Common myeloid progenitor, CD34-positive (primary cell): ENCODE measurements around the gene IGFL4.
A peak's percentile ranks its signal among the peaks of the same experiment; 100 is the strongest.

Experiments
- CTCF ChIA-PET: fragments of 350-600 bp; sonication (Branson Sonifier 250); formaldehyde crosslinking; loops from one replicate; lab custom pipeline; 2021; ENCODE audit warnings: antibody characterized with exemption; lab: Charles Lee
- POLR2A ChIA-PET: fragments of 350-600 bp; sonication (Branson Sonifier 250); formaldehyde crosslinking; loops from one replicate; lab custom pipeline; 2021; ENCODE audit warnings: antibody characterized with exemption; lab: Charles Lee
- DNase-seq, 3 donors: peaks; one replicate each; pipeline versions ENCODE4 v3.0.0 to v3.0.0-alpha.2; 2013
- H3K27ac ChIP-seq, 2 experiments: 1 replicate in 1 of 2; 2 replicates in 1 of 2; pipeline ENCODE4 v1.7.0; 2013; ENCODE audit warnings: inconsistent platforms in 2 of 2, low read length in 2 of 2, mild to moderate bottlenecking in 2 of 2, low read depth in 1 of 2, moderate library complexity in 1 of 2; ENCODE audit not compliant: severe bottlenecking in 2 of 2, insufficient read depth in 1 of 2, poor library complexity in 1 of 2
- H3K27me3 ChIP-seq, 5 experiments: replicated peaks in 2 of 5; 1 replicate in 3 of 5; 2 replicates in 2 of 5; pipeline versions ENCODE4 v1.6.1 to v1.7.0; 2013; ENCODE audit warnings: low read length in 4 of 5, mild to moderate bottlenecking in 2 of 5, moderate library complexity in 2 of 5, inconsistent platforms in 1 of 5; ENCODE audit not compliant: insufficient read depth in 5 of 5, control insufficient read depth in 4 of 5
- H3K36me3 ChIP-seq, 4 experiments: 1 replicate in 2 of 4; 2 replicates in 2 of 4; pipeline versions ENCODE4 v1.6.1 to v1.7.0; 2013; ENCODE audit warnings: low read length in 3 of 4, control low read depth in 1 of 4, mild to moderate bottlenecking in 1 of 4; ENCODE audit not compliant: control insufficient read depth in 4 of 4, insufficient read depth in 4 of 4
- H3K4me1 ChIP-seq, 4 experiments: 1 replicate in 3 of 4; 2 replicates in 1 of 4; pipeline versions ENCODE4 v1.6.1 to v1.7.1; 2013; ENCODE audit warnings: low read length in 3 of 4, mild to moderate bottlenecking in 3 of 4, control low read depth in 1 of 4, inconsistent platforms in 1 of 4, moderate library complexity in 1 of 4; ENCODE audit not compliant: control insufficient read depth in 4 of 4, insufficient read depth in 4 of 4; ENCODE audit errors: control extremely low read depth in 1 of 4
- H3K4me3 ChIP-seq, 7 experiments: 1 replicate in 4 of 7; 2 replicates in 3 of 7; pipeline versions ENCODE4 v1.5.1 to v1.7.0; 2013; ENCODE audit warnings: mild to moderate bottlenecking in 7 of 7, low read length in 6 of 7, moderate library complexity in 6 of 7, inconsistent platforms in 2 of 7, low read depth in 2 of 7, control low read depth in 1 of 7; ENCODE audit not compliant: insufficient read depth in 4 of 7, control insufficient read depth in 1 of 7; ENCODE audit errors: extremely low read depth in 1 of 7
- H3K9me3 ChIP-seq, 5 experiments: 1 replicate in 4 of 5; 2 replicates in 1 of 5; pipeline versions ENCODE4 v1.6.1 to v1.7.1; 2013; ENCODE audit warnings: low read length in 4 of 5, mild to moderate bottlenecking in 2 of 5, inconsistent platforms in 1 of 5, low read depth in 1 of 5, moderate library complexity in 1 of 5; ENCODE audit not compliant: control insufficient read depth in 4 of 5, insufficient read depth in 2 of 5; ENCODE audit errors: control extremely low read depth in 1 of 5
- WGBS: methylation state at CpG from one replicate; pipeline ENCODE4 v1.1.5; 2013; ENCODE audit not compliant: insufficient coverage; 5-methylcytosine and 5-hydroxymethylcytosine counted together

The IGFL4 gene

DNA sequence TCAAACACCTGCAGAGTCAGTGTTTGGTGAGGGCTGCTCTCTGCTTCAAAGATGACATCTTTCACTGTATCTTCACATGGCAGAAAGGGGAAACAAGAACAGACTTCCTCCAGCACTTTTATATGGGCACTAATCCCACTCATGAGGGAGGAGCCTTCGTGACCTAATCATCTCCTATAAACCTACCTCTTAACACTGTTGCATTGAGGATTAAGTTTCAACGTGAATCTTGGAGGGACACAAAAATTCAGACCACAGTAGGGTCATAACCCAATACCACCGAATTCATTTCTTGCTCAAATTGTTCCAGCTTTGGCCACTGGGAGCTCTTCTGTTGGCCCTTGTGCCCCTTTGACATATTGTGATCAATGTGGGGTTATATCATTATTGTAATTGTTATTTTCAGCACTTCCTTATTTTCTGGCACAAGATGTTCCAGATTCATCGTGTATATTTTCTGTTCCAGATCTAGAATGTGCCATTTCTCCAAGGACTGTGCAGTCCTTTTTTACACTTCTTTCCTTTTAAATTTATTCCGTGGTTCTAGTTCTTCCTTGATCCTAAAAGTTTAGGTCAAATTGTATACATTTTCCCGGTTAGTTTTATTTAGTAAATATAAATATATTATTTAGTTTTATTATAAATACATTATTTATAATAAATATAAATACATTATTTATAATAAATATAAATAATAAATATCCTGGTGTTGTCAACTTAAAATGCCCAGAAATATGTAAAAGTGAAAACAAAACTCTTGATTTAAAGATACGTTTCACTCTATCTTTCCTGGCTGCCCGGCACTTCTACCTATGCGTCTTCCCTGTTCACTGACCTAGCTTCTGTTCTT lies 35.5 kb upstream of the IGFL4 start:
- peaks cover 22 to 92% (median 41%) of the 10 kb centered on the region in 5 experiments for H3K27me3 ChIP-seq

DNA sequence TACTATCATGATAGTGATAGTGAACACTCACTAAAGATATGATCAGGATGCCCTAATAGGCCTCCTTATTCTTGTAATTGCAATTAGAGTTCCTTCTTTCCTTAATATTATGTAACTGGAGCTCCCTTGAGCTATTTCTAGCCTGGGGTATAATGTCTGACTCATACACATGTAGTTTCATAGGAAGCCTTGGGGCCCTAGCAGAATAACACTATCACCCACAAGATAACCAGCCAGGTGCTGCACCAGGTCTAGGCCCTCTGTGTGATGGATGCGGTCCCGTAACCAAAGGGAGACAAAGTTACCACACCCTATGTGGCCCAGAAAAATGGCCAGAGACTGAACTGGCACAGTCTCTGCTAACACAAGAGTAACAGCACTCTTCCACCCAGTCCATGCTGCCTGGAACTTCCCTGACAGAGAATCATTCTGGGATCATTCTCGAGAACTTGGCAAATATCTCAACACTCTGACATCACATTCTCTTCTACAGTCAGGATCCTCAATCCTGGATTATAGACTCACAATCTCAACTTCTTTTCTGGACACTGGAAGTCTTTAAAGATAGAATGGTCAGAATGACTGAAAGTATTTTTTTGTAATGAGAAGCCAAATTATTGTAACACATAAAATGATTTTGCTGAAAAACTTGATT lies 32.6 kb upstream of the IGFL4 start:
- DNase-seq, result no peak
- WGBS, result 88% methylated on average over 2 of the region's 3 CpGs
- POLR2A ChIA-PET, result no interaction called here
- CTCF ChIA-PET, result interaction anchor here (1.1 kb wide), 1 partner anchor 256 kb away, joined by 3 read pairs; no protein-coding TSS in a partner anchor
- Histone ChIP-seq H3K9me3 (peaks cover 0 to 10% (median 1%) of the 10 kb centered on the region in 5 experiments), H3K27ac (no peak overlapping the region), H3K4me3 (no peak overlapping the region), H3K36me3 (no peaks in the 10 kb centered on the region), H3K27me3 (peaks cover 19 to 97% (median 52%) of the 10 kb centered on the region in 5 experiments), H3K4me1 (peaks cover 0 to 12% (median 3%) of the 10 kb centered on the region in 4 experiments)

More for the DNA sequence above, 35.5 kb upstream of the IGFL4 start:
- Histone ChIP-seq H3K36me3 (no peaks in the 10 kb centered on the region), H3K4me3 (no peak overlapping the region), H3K9me3 (peaks cover 0 to 22% (median 8%) of the 10 kb centered on the region in 5 experiments), H3K4me1 (peaks cover 0 to 6% (median 3%) of the 10 kb centered on the region in 4 experiments), H3K27ac (no peak overlapping the region)
- POLR2A ChIA-PET, result no interaction called here
- DNase-seq, result peak in 2 of 3 donors; percentile 7 to 10
- CTCF ChIA-PET, result interaction anchor here (1.0 to 4.7 kb wide), 3 partner anchors 43 to 188 kb away, joined by 3 to 31 read pairs (median 14); no protein-coding TSS in a partner anchor
- 40% methylated on average over 3 of the region's 9 CpGs for WGBS

GRCh38 chr19:46069806-46070341 lies 29.1 kb upstream of the IGFL4 start:
- WGBS, result 95% methylated on average over 5 of the region's 6 CpGs
- Histone ChIP-seq H3K9me3 (no peaks in the 10 kb centered on the region), H3K36me3 (no peaks in the 10 kb centered on the region), H3K4me1 (peaks cover 0 to 8% (median 1%) of the 10 kb centered on the region in 4 experiments), H3K4me3 (no peak overlapping the region), H3K27me3 (peaks cover 22 to 97% (median 47%) of the 10 kb centered on the region in 5 experiments), H3K27ac (no peak overlapping the region)
- ChIA-PET POLR2A (interaction anchor here (0.6 kb wide), 1 partner anchor 43 kb away, joined by 4 read pairs; no protein-coding TSS in a partner anchor), CTCF (no interaction called here)
- DNase-seq, result no peak

- peaks cover 0 to 8% (median 1%) of the 10 kb centered on the region in 4 experiments for H3K4me1 ChIP-seq
- DNase-seq, result peak; percentile 53 to 76 (median 74)
- peaks cover 19 to 97% (median 45%) of the 10 kb centered on the region in 5 experiments for H3K27me3 ChIP-seq
- ChIA-PET POLR2A (no interaction called here), CTCF (interaction anchor here (2.8 kb wide), 1 partner anchor 39 kb away, joined by 9 read pairs; no protein-coding TSS in a partner anchor)
- 68% methylated on average over 8 of the region's 12 CpGs for WGBS
- no peaks in the 10 kb centered on the region for H3K36me3 ChIP-seq
- no peak overlapping the region for H3K27ac ChIP-seq
- no peak overlapping the region for H3K4me3 ChIP-seq
- no peaks in the 10 kb centered on the region for H3K9me3 ChIP-seq
Observed at GRCh38 chr19:46068345-46069258, 27.8 kb upstream of the IGFL4 start.

- Histone ChIP-seq H3K27me3 (peaks cover 17 to 97% (median 49%) of the 10 kb centered on the region in 5 experiments), H3K36me3 (no peaks in the 10 kb centered on the region), H3K9me3 (no peaks in the 10 kb centered on the region), H3K27ac (no peak overlapping the region), H3K4me1 (peaks cover 0 to 8% (median 1%) of the 10 kb centered on the region in 4 experiments), H3K4me3 (no peak overlapping the region)
- WGBS, result 100% methylated on average over 1 of the region's 1 CpG
- ChIA-PET CTCF (interaction anchor here (2.8 kb wide), 1 partner anchor 39 kb away, joined by 9 read pairs; no protein-coding TSS in a partner anchor), POLR2A (no interaction called here)
- DNase-seq, result no peak
Observed at GRCh38 chr19:46067691-46068090, 26.9 kb upstream of the IGFL4 start.

GRCh38 chr19:46066471-46066870 lies 25.7 kb upstream of the IGFL4 start:
- Histone ChIP-seq H3K27ac (no peak overlapping the region), H3K4me1 (peaks cover 0 to 8% (median 1%) of the 10 kb centered on the region in 4 experiments), H3K4me3 (no peak overlapping the region), H3K9me3 (peaks cover 0 to 5% (median 0%) of the 10 kb centered on the region in 5 experiments), H3K27me3 (peaks cover 15 to 97% (median 52%) of the 10 kb centered on the region in 5 experiments), H3K36me3 (no peaks in the 10 kb centered on the region)
- ChIA-PET CTCF (interaction anchor here (1.2 to 2.8 kb wide), 3 partner anchors 12 to 39 kb away, joined by 3 to 9 read pairs (median 3); no protein-coding TSS in a partner anchor), POLR2A (no interaction called here)
- no peak for DNase-seq
- no CpG with 5 or more reads among the region's 1 CpG for WGBS
